GM21529 (cell line): ENCODE data around the gene TULP4.
"Not testable (repeated sequence)": the region's sequence is repeated elsewhere in the genome, so short reads cannot be mapped to it uniquely, and the experiment has no call there.

Experiments
- ATAC-seq: cut with Tn5 transposase; IDR thresholded peaks from one replicate; pipeline ENCODE4 v1.9.1; 2021; ENCODE audit not compliant: unreplicated experiment

TULP4 gene

DNA sequence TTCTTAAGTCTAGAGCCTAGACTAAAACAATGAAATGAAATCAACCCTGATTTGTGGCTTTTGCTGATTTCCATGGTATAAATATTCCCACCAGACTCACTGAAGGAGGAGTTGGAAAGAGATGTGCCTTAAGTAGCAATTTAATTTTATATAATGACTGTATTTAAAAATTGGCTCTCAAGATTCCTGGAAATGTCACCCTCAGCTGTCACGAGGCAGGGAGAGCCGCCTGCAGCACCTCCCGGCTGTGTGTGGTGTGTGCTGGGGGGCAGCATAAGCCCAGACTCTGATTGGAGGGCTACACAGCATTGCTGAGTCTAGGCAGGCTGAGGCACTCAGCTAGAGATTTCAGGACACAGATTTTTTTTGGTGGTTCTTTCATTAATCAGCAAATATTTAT, 207.0 kb downstream of the TULP4 start:
- ATAC-seq: no peak

DNA sequence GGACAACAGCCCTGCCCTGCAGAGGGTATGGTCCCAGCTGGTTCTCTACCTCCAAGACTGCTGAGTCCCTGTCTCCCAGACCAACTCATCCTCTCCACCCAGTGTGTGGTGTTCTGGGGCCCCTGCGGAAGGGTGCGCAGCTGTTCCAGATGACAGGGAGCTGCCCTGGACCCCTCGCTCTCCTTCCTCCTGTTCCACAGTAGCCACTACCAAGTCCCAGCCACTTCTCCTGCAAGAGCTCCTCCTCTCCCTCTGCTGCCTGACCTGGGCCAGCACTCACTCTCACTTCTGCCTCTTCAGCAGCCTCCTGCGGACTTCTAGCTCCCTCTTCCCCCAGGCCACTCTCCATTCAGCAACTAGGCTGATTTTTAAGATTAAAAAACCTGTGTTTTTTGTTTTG, 207.5 kb downstream of the TULP4 start:
- ATAC-seq: no peak

DNA sequence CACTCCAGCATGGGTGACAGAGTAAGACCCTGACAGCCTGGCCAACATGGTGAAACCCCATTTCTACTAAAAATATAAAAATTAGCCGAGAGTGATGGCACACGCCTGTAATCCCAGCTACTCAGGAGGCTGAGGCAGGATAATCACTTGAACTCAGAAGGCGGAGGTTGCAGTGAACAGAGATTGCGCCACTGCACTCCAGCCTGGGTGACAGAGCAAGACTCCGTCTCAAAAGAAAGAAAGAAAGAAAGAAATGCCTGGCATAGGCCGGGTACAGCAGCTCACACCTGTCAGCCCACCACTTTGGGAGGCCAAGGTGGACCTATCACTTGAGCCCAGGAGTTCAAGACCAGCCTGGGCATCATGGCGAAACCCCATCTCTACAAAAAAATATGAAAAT, 208.7 kb downstream of the TULP4 start:
- ATAC-seq: not testable (repeated sequence)

DNA sequence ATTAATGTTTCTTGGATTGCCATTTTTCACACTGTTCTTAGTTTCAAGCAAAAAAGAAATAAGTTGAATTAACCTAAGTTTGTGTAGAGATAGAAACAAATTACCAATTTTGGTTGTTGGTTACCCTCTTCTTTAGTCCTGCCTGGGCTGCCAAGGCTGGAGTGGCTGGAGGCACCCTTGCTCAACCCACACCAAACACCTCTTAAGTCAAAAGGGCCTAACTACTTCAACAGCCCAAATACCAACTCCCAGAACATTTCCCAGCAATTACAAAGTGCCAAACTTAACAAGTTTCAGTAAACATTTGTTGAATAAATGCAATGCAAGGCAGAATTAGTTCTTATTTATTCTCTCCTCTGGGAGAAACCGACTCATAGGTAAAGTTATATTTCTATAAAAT, 209.5 kb downstream of the TULP4 start:
- ATAC-seq: no peak

DNA sequence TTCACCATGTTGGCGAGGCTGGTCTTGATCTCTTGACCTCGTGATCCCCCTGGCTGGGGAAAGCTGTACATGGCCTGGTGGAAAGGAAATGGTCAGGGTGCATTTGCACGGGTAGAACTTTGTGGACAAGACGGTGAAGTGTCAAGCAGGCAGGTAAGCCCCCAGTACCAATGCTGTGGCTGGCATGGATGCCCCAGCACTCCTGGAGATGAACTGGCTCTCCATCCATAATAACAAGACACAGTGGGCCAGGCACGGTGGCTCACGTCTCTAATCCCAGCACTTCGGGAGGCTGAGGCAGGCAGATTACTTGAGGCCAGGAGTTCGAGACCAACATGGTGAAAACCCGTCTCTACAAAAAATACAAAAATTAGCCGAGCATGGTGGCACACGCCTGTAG, 210.4 kb downstream of the TULP4 start:
- no peak for ATAC-seq

DNA sequence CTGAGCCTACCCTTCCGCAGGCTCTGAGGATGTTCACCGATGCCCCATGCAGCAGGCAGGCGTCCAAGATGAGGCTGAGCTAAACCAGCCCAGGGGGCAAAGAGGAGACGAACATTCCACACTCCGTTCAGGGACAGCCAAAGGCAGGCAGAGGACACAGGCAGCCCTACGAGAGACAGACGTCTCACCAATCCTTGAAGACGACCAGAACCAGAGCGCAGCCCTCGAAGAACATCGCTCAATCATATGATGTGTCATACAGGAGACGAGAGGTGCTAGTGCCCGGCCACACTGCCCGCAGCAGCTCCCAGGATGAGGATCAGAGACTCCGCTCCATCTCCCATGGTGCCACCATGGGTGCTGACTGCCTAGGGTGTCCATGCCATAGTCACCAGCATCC, 212.0 kb downstream of the TULP4 start:
- ATAC-seq: no peak

DNA sequence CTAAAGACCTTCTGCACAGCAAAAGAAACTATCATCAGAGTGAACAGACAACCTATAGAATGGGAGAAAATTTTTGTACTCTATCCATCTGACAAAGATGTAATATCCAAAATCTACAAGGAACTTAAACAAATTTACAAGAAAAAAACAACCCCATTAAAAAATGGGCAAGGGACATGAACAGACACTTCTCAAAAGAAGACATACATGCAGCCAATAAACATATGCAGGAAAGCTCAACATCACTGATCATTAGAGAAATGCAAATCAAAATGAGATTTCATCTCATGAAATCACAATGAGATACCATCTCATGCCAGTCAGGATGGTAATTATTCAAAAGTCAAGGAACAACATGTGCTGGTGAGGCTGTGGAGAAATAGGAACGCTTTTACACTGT, 215.6 kb downstream of the TULP4 start:
- not testable (repeated sequence) for ATAC-seq

DNA sequence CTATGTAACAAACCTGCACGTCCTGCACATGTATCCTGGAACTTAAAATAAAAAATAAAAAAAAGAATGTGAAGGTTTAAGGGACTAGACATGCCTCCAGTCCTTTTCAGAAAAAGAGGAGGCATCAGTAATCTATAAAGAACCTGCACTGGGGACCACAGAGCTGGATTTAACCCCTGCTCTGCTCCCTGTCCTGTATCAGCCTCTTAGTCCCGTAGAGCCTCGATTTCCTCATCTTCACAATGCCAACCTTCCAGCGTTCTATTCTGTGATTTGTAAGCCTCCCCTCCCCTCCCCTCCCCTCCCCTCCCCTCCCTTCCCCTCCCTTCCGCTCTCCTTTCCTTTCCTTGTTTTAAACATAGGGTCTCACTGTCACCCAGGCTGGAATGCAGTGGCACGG, 216.6 kb downstream of the TULP4 start:
- no peak for ATAC-seq

DNA sequence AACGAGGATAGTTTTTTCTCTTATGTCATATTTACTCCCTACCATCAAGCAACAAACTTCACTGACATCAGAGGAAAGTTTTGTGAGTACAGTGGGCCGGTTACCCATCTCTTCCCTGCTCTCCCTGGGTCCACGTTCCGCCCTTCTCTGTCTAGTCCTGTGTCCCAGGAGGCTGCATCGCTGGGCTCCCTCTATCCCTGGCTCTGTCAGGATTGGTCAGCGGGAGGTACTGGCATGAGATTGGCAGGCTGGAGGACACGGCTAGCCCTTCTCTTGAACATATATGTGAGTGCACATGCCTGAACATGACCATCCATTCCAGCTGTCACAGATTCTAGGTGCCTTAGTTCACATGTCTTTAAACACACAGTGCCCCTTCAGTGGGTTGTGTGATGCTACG, 217.4 kb downstream of the TULP4 start:
- no peak for ATAC-seq

DNA sequence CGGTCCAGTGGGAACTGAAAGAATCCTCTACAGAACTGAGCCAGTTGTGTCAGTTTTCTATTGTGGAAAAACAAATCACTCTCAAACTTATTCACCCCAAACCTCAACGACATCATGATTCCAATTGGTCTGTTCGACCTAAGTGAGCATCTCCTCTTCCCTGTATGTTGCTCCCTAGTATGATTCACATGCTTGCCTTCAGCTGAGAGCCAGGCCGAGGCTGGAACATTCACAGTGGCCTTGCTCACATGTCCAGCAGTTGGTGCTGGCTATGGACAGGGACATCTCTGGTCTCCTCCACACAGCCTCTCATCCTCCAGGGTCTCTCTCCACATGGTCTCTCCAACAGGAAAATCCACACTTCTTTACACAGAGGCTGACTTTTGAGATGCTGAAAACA, 219.3 kb downstream of the TULP4 start:
- ATAC-seq: no peak

DNA sequence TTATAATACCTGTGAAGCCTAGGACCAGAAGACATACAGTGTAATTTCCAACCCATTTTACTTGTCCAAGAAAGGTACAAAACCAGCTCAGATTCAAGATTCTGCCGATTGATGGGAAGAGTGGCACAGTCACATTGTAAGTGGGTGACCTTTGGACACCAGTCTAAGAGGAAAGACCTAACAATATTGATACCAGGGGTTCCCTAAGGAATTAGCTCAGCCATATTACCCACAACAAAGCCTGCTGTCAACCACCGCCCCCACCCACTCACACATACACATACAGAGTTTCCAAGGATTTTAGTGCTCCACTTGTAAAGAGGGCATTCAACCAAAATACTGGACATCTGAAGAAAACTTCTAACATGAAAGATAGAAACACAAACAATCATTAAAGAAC, 219.7 kb downstream of the TULP4 start:
- no peak for ATAC-seq

DNA sequence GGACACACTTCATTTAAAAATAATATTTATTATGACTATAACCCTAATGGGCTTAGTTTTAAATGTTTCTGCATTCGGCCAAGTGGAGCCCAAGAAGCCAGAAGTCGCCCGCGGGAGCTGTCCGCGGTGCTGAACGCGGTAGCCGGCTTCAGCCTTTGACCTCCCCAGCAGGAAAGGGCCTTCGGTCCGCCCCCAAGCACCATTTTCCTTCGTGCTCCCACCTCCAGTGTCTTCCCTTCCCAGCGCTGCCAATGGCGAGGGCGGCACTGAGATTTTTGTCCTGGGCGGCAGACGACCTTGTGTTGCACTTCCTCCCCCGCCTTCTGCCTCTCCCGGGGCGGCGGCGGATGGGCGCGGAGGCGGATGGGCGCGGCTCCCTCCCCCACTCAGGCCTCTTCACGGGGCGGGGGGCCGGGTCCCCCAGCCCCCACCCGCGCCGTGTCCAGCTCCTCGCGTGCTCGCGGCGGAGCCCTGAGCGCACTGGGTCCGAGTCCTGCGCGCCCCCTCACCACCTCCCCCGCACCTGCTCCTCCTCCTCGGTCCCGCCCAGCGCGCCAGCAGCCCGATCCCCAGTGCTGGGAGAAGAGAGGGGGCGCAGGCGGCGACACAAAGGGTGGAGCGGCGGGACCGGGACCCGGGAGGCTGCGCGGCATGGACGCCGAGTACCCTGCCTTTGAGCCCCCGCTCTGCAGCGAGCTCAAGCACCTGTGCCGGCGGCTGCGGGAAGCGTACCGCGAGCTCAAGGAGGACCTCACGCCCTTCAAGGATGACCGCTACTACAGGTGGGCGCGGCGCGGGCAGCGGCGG, 224.0 kb downstream of the TULP4 start:
- ATAC-seq: no peak

DNA sequence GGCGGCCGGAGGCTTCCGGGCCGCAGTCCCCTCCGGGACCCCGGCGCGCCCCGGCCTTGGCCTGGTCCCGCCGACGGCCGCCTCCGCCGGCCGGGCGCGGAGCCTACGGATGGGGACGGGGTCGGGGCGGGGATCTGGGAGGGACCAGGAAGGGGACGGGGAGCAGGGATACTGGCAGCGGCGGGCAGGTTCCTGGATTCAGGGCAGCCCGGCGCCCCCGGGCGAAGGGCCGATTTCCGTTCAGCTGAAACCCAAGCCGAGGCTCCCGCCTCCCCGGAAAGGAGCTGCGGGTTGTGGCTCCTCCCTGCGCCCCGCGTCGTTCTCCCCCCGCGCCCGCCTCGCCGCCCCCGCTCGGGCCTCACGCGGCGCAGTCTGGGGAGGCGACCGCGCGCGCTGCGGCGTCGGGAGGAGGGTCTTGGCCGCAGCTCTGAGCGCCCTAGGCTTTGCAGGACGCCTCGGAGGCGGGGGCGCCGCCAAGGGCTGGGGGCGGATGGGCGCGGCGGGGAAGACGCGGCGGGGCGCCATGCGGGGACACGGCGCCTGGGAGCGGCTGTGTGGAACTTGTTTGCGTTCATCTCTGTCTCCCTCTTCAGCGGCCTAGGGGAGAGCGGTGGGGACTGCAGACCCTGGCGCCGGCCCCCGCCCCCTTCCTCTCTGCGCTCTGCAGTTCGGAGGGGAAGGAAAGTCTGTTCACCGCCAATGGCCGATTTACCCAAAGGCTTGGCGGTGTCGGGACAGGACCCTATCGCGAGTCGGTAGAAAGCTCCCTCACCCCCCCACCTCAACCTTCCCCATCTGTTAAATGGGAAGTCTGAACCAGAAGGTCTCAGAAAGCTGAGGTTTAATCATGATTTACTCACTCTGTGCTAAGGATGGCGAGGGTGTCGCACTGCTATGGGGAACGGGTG, 224.9 kb downstream of the TULP4 start:
- ATAC-seq: no peak

DNA sequence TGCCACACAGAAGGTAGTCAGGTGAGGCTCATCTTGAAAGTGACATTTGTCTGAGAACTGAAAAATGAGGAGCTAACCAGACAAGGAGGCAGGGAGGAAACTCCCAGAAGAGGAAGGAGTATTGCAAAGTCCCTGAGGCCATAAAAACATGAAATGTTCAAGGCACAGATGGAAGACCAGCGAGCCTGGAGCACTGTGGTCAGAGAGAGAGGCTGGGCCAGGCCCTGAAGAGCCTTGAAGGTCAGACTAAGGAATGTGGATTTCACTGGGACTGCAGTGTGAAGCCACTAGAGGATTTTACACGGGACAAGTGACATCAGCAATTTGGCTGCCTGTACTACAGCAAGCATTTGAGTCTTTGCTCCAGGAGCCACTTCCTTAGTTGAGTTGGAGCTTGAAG, 226.5 kb downstream of the TULP4 start:
- no peak for ATAC-seq

DNA sequence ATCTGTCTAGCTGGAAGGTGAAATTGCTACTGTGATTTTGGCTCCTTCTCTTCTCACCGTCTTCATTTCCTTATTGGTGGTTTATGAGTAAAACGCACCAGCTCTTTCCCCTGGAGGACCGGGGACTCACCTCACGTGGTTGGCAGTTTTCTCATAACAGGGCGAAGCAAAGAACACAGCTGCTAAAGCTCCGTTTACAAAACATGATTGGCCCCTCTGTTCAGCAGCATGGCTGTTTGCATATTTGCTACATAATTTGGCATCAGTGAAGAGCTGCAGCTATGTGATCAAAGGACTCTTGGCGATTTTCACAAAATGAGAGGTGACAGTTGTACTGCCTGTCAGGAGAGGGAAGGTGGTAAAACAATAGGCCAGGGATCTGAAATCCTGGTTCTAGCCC, 227.1 kb downstream of the TULP4 start:
- no peak for ATAC-seq

DNA sequence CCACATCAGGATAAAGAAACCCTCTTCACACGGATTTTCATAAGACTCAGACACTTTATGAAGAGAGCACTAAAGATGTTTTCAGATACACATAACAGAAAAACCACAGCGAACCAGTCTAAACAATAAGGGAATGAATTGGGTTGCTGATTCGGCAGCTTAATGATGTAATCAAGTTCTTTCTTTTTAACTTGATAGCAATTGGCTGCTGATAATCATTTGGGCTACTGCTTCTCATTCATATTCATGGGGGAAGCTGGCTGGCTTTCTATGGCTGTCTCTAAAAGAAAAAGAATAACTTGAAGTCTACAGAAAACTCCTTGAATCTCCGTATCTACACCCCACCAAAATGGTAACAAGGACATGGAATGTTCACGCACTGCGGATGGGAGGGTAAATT, 227.6 kb downstream of the TULP4 start:
- ATAC-seq: no peak

DNA sequence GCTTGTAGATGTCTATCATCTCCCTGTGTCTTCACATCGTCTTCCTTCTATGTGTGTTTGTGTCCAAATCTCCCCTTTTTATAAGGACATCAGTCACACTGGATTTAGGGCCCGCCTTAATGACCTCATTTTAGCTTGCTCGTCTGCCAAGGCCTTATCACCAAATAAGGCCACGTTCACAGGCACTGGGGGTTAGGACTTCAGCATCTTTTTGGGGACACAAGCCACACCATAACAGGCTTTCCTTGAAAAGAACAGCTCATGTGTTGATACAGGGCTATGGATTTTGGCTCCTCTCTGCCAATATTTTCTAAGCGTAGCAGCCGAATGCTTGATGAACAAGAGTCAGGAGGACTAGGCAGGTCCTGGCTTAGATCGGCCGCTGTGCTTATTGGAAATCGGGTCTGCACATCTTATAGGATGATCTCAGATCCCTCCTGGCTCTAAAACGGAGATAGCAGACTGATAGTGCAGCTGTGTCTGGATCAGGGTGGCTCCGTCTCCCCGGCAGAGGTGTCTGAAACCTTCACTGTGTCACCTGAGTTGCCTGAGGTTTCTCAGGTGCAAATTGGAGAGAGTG, 231.4 kb downstream of the TULP4 start:
- ATAC-seq: no peak

DNA sequence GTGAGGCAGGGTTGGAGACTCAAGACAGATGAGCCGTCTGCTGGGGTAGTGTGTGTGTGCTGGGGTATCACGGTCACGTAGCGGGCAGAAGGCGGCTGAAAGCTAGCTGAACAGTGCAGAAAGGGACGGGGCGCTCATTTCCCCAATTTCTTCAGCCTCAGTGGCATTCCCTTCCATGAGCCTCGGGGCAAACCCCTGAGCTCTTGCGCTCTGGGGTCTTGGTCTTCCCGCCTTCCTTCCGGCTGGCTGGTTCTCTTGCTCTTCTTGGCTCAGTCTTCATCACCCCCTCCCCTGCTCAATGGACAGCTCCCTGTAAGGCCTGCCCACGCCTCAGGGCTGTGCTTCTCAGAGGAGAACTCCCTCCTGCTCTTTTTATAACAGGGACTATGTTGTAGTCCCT, 232.2 kb downstream of the TULP4 start:
- no peak for ATAC-seq

DNA sequence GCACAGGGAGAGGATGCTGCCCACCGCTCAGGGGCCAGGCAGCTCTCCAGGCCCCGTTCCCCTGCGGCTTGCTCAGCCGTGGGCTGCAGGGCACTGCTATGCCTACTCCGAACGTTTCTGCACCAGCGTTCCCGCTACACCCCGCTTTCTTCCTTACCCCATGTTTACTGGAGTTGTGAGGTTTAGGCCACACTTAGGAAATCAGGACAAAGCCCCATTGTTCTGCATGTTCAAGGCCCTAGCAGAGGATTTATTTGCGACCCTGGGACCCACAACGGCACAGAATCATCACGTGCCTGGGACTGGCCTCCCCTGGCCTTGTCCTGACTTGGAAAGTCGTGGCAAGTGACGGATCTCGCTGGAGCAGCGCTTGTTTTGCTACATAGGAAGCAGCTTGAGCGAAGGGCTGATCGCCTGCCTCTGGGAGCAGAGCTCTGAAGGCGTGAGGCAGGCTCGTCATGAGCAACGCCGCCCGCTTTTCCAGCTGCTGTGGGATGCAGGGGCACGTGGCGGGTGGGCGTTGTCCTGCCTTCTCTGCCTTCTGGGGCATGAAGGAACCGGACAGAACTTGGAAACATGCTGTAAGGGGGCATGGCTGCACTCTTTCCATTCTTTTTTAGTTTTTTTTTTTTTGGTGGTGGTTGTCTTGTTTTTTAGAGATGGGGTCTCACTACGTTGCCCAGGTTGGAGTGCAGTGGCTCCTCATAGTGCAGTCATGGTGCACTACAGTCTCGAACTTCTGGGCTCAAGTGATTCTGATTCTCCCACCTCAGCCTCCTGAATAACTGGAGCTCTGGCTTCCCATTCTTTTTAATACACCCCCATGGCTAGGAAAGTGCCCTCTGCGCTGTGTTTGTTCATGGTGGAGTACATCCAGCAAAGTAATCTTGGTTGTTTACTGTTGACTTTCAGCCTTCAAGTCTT, 233.0 kb downstream of the TULP4 start:
- ATAC-seq: no peak

DNA sequence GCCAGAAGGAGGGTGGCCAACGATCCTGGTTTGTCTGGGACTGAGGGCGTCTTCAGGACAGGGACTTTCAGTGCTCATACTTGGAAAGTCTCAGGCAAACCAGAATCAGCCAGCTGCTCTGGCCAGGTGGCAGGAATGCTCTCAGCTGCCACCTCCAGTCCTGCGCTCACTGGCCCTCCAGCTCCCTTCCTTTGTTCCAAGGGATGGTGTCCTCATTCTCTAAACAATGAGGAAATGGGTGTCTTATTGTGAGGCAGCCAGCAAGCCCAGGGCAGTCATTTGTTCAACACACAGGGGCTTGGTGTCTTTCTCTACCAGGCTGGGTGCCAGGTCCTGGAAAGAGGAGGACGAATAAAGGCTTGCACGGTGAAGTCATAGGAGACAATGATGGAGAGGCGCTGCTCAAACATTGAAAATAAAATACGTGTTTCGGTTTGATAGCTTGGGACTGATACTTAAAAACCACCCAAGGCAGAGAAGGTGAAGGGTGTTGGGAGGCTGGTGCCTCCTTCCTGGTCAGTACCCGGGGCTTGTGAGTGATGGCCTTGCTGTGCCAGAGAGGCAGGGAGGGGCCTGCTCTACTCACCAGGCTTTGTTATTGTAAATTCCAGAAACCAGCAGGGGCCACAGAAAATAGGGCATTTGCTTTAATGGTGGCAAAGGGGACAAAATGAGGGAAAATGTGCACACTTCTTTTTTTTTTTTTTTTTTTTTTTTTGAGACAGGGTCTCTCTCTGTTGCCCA, 236.3 kb downstream of the TULP4 start:
- ATAC-seq: no peak
